HG03139 (cell line): Measurements from ENCODE around the gene MORC2.

Source experiments
- ATAC-seq: cut with Tn5 transposase; IDR thresholded peaks from one replicate; pipeline ENCODE4 v1.9.1; 2021; ENCODE audit not compliant: unreplicated experiment

The MORC2 gene

GRCh38 chr22:30889996-30890480, 78.5 kb downstream of the MORC2 start:
- ATAC-seq, result no peak

GRCh38 chr22:30889268-30889995, 79.1 kb downstream of the MORC2 start:
- no peak for ATAC-seq

- ATAC-seq, result no peak
Observed at GRCh38 chr22:30887861-30888260, 80.7 kb downstream of the MORC2 start.

- no peak for ATAC-seq
Observed at GRCh38 chr22:30887453-30887852, 81.1 kb downstream of the MORC2 start.

- ATAC-seq, result no peak
Observed at GRCh38 chr22:30885591-30885990, 83.0 kb downstream of the MORC2 start.

- no peak for ATAC-seq
Observed at GRCh38 chr22:30885001-30885366, 83.6 kb downstream of the MORC2 start.

GRCh38 chr22:30884211-30885000, 84.2 kb downstream of the MORC2 start:
- ATAC-seq, result no peak

GRCh38 chr22:30883586-30884145, 84.9 kb downstream of the MORC2 start:
- ATAC-seq, result no peak

- no peak for ATAC-seq
Observed at GRCh38 chr22:30882974-30883533, 85.5 kb downstream of the MORC2 start.

- ATAC-seq, result no peak
Observed at GRCh38 chr22:30882184-30882717, 86.3 kb downstream of the MORC2 start.

GRCh38 chr22:30881361-30882183, 87.0 kb downstream of the MORC2 start:
- ATAC-seq, result no peak

- no peak for ATAC-seq
Observed at GRCh38 chr22:30880847-30881246, 87.7 kb downstream of the MORC2 start.

- ATAC-seq, result no peak
Observed at GRCh38 chr22:30880181-30880601, 88.4 kb downstream of the MORC2 start.

GRCh38 chr22:30879415-30879797, 89.2 kb downstream of the MORC2 start:
- ATAC-seq, result no peak

GRCh38 chr22:30878516-30879414, 89.8 kb downstream of the MORC2 start:
- ATAC-seq, result no peak

- no peak for ATAC-seq
Observed at GRCh38 chr22:30877662-30878515, 90.7 kb downstream of the MORC2 start.

GRCh38 chr22:30876915-30877553, 91.5 kb downstream of the MORC2 start:
- ATAC-seq, result no peak

- no peak for ATAC-seq
Observed at GRCh38 chr22:30876221-30876751, 92.3 kb downstream of the MORC2 start.
